HEK293 (cell line): ENCODE data around the gene TMEM125.

ENCODE experiments used
- CTCF ChIA-PET: fragments of 350-600 bp; formaldehyde crosslinking; extraction: SDS; loops from one replicate; lab custom pipeline; 2021; ENCODE audit warnings: antibody characterized with exemption; lab: Yijun Ruan, JAX
- POLR2A ChIA-PET: fragments of 300-600 bp; formaldehyde crosslinking; extraction: SDS; loops from one replicate; lab custom pipeline; 2020; ENCODE audit warnings: antibody characterized with exemption, inconsistent platforms; lab: Yijun Ruan, JAX
- H3K27ac ChIP-seq: fragments of 200-500 bp; sonication (Bioruptor generic); 2 replicates; pipeline ENCODE4 v1.5.1; 2014; ENCODE audit warnings: low read depth, low read length, control low read depth, inconsistent platforms; ENCODE audit errors: extremely low read depth
- H3K36me3 ChIP-seq, 2 experiments: fragments of 200-500 bp in 1 of 2; sonication (Bioruptor generic) in 1 of 2; 1 replicate in 1 of 2; 2 replicates in 1 of 2; pipeline ENCODE4 v1.5.1; 2014 to 2017; ENCODE audit warnings: inconsistent platforms in 2 of 2, low read length in 2 of 2; ENCODE audit not compliant: control insufficient read depth in 2 of 2, insufficient read depth in 1 of 2
- H3K4me1 ChIP-seq: fragments of 200-500 bp; sonication (Bioruptor generic); 2 replicates; pipeline ENCODE4 v1.5.1; 2014; ENCODE audit warnings: mild to moderate bottlenecking, low read length, inconsistent platforms; ENCODE audit not compliant: control insufficient read depth, insufficient read depth
- H3K4me3 ChIP-seq: 2 replicates; pipeline ENCODE4 v1.5.1; 2011; ENCODE audit warnings: low read depth, mild to moderate bottlenecking, control low read depth, low read length, moderate library complexity
- H3K9me3 ChIP-seq: fragments of 200-500 bp; sonication (Bioruptor generic); 2 replicates; pipeline ENCODE4 v1.5.1; 2014; ENCODE audit warnings: low read depth, low read length, inconsistent platforms; ENCODE audit not compliant: control insufficient read depth, insufficient read depth
- MEIS1 ChIP-seq: sonication (generic); formaldehyde crosslinking; IDR thresholded peaks from 2 replicates; pipeline ENCODE4 v1.8.1; 2022; ENCODE audit warnings: missing genetic modification reagents, mild to moderate bottlenecking, borderline replicate concordance
- WT1 ChIP-seq: fragments of 450-650 bp; formaldehyde crosslinking; IDR thresholded peaks from 2 replicates; pipeline ENCODE4 v1.5.1; 2016; ENCODE audit warnings: missing biosample characterization, missing genetic modification characterization
- ZBTB1 ChIP-seq: fragments of 450-650 bp; formaldehyde crosslinking; IDR thresholded peaks from 2 replicates; pipeline ENCODE4 v1.5.1; 2016; ENCODE audit warnings: missing biosample characterization, missing genetic modification characterization
- ZNF302 ChIP-seq: fragments of 450-650 bp; formaldehyde crosslinking; IDR thresholded peaks from 2 replicates; pipeline ENCODE4 v1.5.1; 2016; ENCODE audit warnings: missing biosample characterization, missing genetic modification characterization, low read depth
- ZNF560 ChIP-seq: fragments of 450-650 bp; formaldehyde crosslinking; IDR thresholded peaks from 2 replicates; pipeline ENCODE4 v1.5.1; 2017; ENCODE audit warnings: missing biosample characterization, missing genetic modification characterization, borderline replicate concordance
- ZNF704 ChIP-seq: fragments of 450-650 bp; formaldehyde crosslinking; IDR thresholded peaks from 2 replicates; pipeline ENCODE4 v1.5.1; 2016; ENCODE audit warnings: missing biosample characterization, missing genetic modification characterization
- ZNF768 ChIP-seq: fragments of 450-650 bp; formaldehyde crosslinking; IDR thresholded peaks from 2 replicates; pipeline ENCODE4 v1.5.1; 2018; ENCODE audit warnings: missing biosample characterization, mild to moderate bottlenecking, missing genetic modification characterization
- ZNF776 ChIP-seq: fragments of 450-650 bp; formaldehyde crosslinking; IDR thresholded peaks from 2 replicates; pipeline ENCODE4 v1.5.0; 2017; ENCODE audit warnings: missing biosample characterization, missing genetic modification characterization, borderline replicate concordance
- TF ChIP-seq, protein P1 (sequence below): fragments of 450-650 bp; formaldehyde crosslinking; IDR thresholded peaks from 2 replicates; pipeline ENCODE4 v1.5.1; 2016; ENCODE audit warnings: missing biosample characterization, missing genetic modification characterization

The TMEM125 gene

GRCh38 chr1:43322506-43322905, 52.7 kb downstream of the TMEM125 start:
- POLR2A ChIA-PET = no interaction called here
- H3K4me3 ChIP-seq = no peak overlapping the region
- TF ChIP-seq, protein P1, sequence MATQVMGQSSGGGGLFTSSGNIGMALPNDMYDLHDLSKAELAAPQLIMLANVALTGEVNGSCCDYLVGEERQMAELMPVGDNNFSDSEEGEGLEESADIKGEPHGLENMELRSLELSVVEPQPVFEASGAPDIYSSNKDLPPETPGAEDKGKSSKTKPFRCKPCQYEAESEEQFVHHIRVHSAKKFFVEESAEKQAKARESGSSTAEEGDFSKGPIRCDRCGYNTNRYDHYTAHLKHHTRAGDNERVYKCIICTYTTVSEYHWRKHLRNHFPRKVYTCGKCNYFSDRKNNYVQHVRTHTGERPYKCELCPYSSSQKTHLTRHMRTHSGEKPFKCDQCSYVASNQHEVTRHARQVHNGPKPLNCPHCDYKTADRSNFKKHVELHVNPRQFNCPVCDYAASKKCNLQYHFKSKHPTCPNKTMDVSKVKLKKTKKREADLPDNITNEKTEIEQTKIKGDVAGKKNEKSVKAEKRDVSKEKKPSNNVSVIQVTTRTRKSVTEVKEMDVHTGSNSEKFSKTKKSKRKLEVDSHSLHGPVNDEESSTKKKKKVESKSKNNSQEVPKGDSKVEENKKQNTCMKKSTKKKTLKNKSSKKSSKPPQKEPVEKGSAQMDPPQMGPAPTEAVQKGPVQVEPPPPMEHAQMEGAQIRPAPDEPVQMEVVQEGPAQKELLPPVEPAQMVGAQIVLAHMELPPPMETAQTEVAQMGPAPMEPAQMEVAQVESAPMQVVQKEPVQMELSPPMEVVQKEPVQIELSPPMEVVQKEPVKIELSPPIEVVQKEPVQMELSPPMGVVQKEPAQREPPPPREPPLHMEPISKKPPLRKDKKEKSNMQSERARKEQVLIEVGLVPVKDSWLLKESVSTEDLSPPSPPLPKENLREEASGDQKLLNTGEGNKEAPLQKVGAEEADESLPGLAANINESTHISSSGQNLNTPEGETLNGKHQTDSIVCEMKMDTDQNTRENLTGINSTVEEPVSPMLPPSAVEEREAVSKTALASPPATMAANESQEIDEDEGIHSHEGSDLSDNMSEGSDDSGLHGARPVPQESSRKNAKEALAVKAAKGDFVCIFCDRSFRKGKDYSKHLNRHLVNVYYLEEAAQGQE (tag by site-specific recombination) = no peak
- no peak for TF ChIP-seq ZNF560 (tag by site-specific recombination)
- TF ChIP-seq ZNF776 (tag by site-specific recombination) = no peak
- TF ChIP-seq ZNF704 = no peak
- TF ChIP-seq ZNF302 (tag by site-specific recombination) = no peak
- TF ChIP-seq ZNF768 = no peak
- TF ChIP-seq WT1 = no peak
- no peak for TF ChIP-seq MEIS1 (CRISPR knock-in tag)
- TF ChIP-seq ZBTB1 = no peak

More at GRCh38 chr1:43322506-43322905, 52.7 kb downstream of the TMEM125 start:
- no peaks in the 10 kb centered on the region for H3K36me3 ChIP-seq
- H3K27ac ChIP-seq = no peak overlapping the region
- CTCF ChIA-PET = interaction anchor here (1.2 kb wide), 1 partner anchor 28 kb away, joined by 4 read pairs; no protein-coding TSS in a partner anchor
- H3K4me1 ChIP-seq = no peaks in the 10 kb centered on the region
- H3K9me3 ChIP-seq = no peaks in the 10 kb centered on the region
